ENCODE measurements around the gene DNAJB5. TPM values are rescaled to one million over a fixed set of nuclear protein-coding genes. Genes with fewer than 3 reads are reported as not detected.

The DNAJB5 gene
- total RNA-seq, 2 experiments from 2014 or later = 2.7 to 2.8 TPM

DNA sequence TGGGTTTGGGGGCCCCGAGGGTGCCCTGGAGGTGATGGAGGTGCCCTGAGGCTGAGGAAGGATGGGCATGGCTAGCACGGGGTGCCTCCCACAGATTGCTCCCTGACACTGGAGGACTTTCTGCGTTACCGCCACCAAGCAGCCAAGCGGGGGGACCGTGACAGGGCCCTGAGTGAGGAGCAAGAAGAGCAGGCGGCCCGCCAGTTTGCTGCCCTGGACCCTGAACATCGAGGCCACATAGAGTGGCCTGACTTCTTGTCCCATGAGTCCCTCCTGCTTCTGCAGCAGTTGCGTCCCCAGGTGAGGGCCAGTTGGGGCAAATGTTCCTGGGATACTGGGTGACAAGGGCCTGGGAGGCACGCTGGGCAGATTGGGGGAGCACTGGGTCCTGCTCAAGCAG is 13.1 kb upstream of the DNAJB5 start:
- H3K27ac Mint-ChIP-seq = no peak overlapping the region
- peaks cover 4% of the 10 kb centered on the region for H3K4me1 Mint-ChIP-seq (ENCODE audit: low read depth)
- POLR2A ChIA-PET = no interaction called here

DNA sequence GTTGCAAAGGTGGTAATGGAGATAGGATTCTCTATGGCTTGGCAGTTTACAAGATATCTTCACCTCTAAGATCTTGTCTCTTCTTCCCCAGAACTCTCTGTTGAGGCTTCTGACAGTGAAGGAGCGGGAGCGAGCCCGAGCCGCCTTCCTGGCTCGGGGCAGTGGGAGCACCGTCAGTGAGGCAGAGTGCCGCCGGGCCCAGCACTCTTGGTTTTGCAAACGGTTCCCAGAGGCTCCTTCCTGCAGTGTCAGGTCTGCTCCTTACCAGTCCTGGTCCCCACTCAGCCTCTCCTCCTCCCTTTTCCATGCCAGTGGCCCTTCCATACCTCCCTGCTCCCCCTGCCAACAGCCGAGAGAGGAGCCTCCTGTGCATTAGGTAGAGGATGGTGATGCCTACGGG is 12.6 kb upstream of the DNAJB5 start:
- DNase-seq (no peak), ATAC-seq (ENCODE audit: poor library complexity) (no peak)
- Mint-ChIP-seq H3K27me3 (no peaks in the 10 kb centered on the region), H3K4me3 (no peak overlapping the region), H3K36me3 (ENCODE audit: low read depth) (no peaks in the 10 kb centered on the region), H3K27ac (no peak overlapping the region), H3K4me1 (ENCODE audit: low read depth) (peaks cover 7% of the 10 kb centered on the region), H3K9me3 (no peaks in the 10 kb centered on the region)
- no peaks in the 10 kb centered on the region for H3K36me3 ChIP-seq (ENCODE audit: insufficient read depth, low read length)
- no peaks in the 10 kb centered on the region for H3K27me3 ChIP-seq (ENCODE audit: control insufficient read depth in 1 of 2, insufficient read depth in 2 of 2, low read length in 2 of 2)
- CTCF ChIA-PET = no interaction called here
- POLR2A ChIA-PET = no interaction called here
- TF ChIP-seq, protein P1, sequence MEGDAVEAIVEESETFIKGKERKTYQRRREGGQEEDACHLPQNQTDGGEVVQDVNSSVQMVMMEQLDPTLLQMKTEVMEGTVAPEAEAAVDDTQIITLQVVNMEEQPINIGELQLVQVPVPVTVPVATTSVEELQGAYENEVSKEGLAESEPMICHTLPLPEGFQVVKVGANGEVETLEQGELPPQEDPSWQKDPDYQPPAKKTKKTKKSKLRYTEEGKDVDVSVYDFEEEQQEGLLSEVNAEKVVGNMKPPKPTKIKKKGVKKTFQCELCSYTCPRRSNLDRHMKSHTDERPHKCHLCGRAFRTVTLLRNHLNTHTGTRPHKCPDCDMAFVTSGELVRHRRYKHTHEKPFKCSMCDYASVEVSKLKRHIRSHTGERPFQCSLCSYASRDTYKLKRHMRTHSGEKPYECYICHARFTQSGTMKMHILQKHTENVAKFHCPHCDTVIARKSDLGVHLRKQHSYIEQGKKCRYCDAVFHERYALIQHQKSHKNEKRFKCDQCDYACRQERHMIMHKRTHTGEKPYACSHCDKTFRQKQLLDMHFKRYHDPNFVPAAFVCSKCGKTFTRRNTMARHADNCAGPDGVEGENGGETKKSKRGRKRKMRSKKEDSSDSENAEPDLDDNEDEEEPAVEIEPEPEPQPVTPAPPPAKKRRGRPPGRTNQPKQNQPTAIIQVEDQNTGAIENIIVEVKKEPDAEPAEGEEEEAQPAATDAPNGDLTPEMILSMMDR (IDR thresholded peaks at IDR 0.05) = no peak
- H3K27ac ChIP-seq (ENCODE audit: low read depth in 1 of 2, low read length in 2 of 2) = no peak overlapping the region
- peaks cover 2% of the 10 kb centered on the region for H3K4me1 ChIP-seq (ENCODE audit: insufficient read depth, low read length)
- intact Hi-C loops (cut with DNase I, micrococcal nuclease) = no loop called here
- H3K4me3 ChIP-seq (ENCODE audit: low read length) = no peak overlapping the region
- peaks cover 0 to 3% of the 10 kb centered on the region in 2 experiments for H3K9me3 ChIP-seq (ENCODE audit: control insufficient read depth in 1 of 2, insufficient read depth in 1 of 2, low read length in 2 of 2)

More for the DNA sequence above, 13.1 kb upstream of the DNAJB5 start:
- intact Hi-C loops (cut with DNase I, micrococcal nuclease) = no loop called here
- ATAC-seq (ENCODE audit: poor library complexity) = no peak
- H3K27me3 Mint-ChIP-seq = no peaks in the 10 kb centered on the region
- no peaks in the 10 kb centered on the region for H3K36me3 ChIP-seq (ENCODE audit: insufficient read depth, low read length)
- H3K9me3 Mint-ChIP-seq = no peaks in the 10 kb centered on the region
- H3K4me3 Mint-ChIP-seq = no peak overlapping the region
- H3K9me3 ChIP-seq (ENCODE audit: control insufficient read depth in 1 of 2, insufficient read depth in 1 of 2, low read length in 2 of 2) = peaks cover 0 to 3% of the 10 kb centered on the region in 2 experiments
- TF ChIP-seq, protein P1 (IDR thresholded peaks at IDR 0.05) = no peak
- no peaks in the 10 kb centered on the region for H3K36me3 Mint-ChIP-seq (ENCODE audit: low read depth)
- CTCF ChIA-PET = no interaction called here
- no peaks in the 10 kb centered on the region for H3K4me1 ChIP-seq (ENCODE audit: insufficient read depth, low read length)
- no peak for DNase-seq
- no peak overlapping the region for H3K27ac ChIP-seq (ENCODE audit: low read depth in 1 of 2, low read length in 2 of 2)
- no peak overlapping the region for H3K4me3 ChIP-seq (ENCODE audit: low read length)
- H3K27me3 ChIP-seq (ENCODE audit: control insufficient read depth in 1 of 2, insufficient read depth in 2 of 2, low read length in 2 of 2) = no peaks in the 10 kb centered on the region

DNA sequence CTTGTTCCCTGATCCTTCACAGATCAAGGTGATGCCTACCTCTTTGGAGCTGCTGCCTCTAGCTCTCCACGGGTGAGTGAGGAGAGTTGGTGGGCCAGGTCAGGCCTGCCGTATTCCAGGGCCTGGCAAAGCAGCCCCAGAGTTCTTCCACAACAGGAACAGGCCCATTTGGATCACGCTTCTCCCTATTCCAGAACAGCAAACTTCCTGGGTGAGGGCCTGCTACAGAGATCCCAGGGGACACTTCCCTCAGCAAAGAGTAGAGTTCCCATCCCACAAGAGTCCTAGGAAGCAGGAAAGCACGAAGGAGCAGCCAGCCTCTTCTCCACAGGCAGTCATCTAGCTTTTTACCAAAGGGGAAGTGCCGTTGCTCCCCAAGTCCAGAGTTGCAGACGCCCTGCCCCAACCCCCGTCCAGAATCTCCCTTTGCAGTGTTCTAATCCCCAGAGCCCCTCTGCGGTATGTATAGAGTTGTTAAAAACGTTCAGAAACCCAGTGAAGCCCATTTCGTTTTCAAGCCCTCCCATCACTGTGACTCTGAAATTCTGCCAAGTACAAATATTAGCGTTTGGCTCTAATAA is 9.3 kb upstream of the DNAJB5 start:
- H3K36me3 ChIP-seq (ENCODE audit: insufficient read depth, low read length) = no peaks in the 10 kb centered on the region
- H3K27me3 ChIP-seq (ENCODE audit: control insufficient read depth in 1 of 2, insufficient read depth in 2 of 2, low read length in 2 of 2) = no peaks in the 10 kb centered on the region
- ChIA-PET CTCF (no interaction called here), POLR2A (no interaction called here)
- no peak for ATAC-seq (ENCODE audit: poor library complexity)
- no peak overlapping the region for H3K4me3 ChIP-seq (ENCODE audit: low read length)
- TF ChIP-seq, protein P1 (IDR thresholded peaks at IDR 0.05) = no peak
- Mint-ChIP-seq H3K4me1 (ENCODE audit: low read depth) (peaks cover 38% of the 10 kb centered on the region), H3K36me3 (ENCODE audit: low read depth) (no peaks in the 10 kb centered on the region), H3K4me3 (no peak overlapping the region), H3K27me3 (no peaks in the 10 kb centered on the region), H3K9me3 (no peaks in the 10 kb centered on the region), H3K27ac (no peak overlapping the region)
- peaks cover 0 to 3% of the 10 kb centered on the region in 2 experiments for H3K9me3 ChIP-seq (ENCODE audit: control insufficient read depth in 1 of 2, insufficient read depth in 1 of 2, low read length in 2 of 2)
- intact Hi-C loops (cut with DNase I, micrococcal nuclease) = loop anchor here (10.0 kb wide), 2 partner anchors 595 to 755 kb away; partner anchors contain the start of genes CREB3 (in 1 of the 2) and TLN1 (in 1 of the 2)
- no peak for DNase-seq
- peaks cover 28% of the 10 kb centered on the region for H3K4me1 ChIP-seq (ENCODE audit: insufficient read depth, low read length)
- H3K27ac ChIP-seq (ENCODE audit: low read depth in 1 of 2, low read length in 2 of 2) = no peak overlapping the region

Measured in CD4-positive, alpha-beta T cell (primary cell).